Measurements from ENCODE around the gene HNF1B. TPM values are rescaled to one million over a fixed set of nuclear protein-coding genes. Genes with fewer than 3 reads are reported as not detected.

Gene HNF1B
- total and polyA plus RNA-seq, 2 donors (not counting 3 experiments of a cell fraction or from before 2014, with no cell fraction given): not detected

DNA sequence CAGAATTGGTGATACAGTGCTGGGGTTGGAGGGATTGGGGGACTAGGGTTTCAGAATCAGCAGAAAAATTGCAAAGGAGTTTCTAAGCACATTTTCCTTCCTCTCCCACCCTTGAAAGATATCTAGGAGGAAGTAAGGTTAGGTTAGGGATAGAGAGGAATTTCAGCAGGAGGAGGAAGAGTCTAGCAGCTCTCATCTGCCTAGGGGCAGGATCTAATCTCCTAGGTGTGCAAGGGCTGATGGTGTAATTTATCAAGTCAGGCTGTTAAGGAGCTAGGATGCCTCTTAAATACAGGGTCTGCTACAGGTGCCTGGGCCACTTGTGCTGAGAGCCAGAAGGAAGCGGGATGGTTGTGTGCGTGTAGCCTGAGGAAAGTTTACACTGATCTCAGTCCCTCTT is 1.8 kb upstream of the HNF1B start:
- no TSS peak for BruUV-seq (replicated peaks)
- Histone ChIP-seq H3K27ac (ENCODE audit: insufficient read depth, low read depth, low read length) (no peak overlapping the region), H3K36me3 (ENCODE audit: control insufficient read depth in 2 of 2, extremely low read depth in 1 of 2, insufficient read depth in 2 of 2, low read length in 2 of 2) (no peaks in the 10 kb centered on the region), H3K4me2 (ENCODE audit: insufficient read depth, low read length) (no peak overlapping the region), H3K4me1 (ENCODE audit: control insufficient read depth, extremely low read depth, insufficient read depth, low read length) (peaks cover 5% of the 10 kb centered on the region), H2AFZ (ENCODE audit: low read depth, low read length) (no peak overlapping the region), H3K79me2 (ENCODE audit: control insufficient read depth, insufficient read depth, low read length) (no peaks in the 10 kb centered on the region), H3K9me1 (replicated peaks; ENCODE audit: control insufficient read depth, extremely low read depth, insufficient read depth, low read length) (no peaks in the 10 kb centered on the region), H3K9me3 (replicated peaks; ENCODE audit: control insufficient read depth, insufficient read depth, low read length) (no peaks in the 10 kb centered on the region), H3K9ac (replicated peaks; ENCODE audit: extremely low read depth, insufficient read depth, low read length) (no peak overlapping the region), H4K20me1 (replicated peaks; ENCODE audit: control insufficient read depth, extremely low read depth, insufficient read depth, low read length) (no peaks in the 10 kb centered on the region), H3K27me3 (ENCODE audit: control insufficient read depth in 2 of 2, insufficient read depth in 2 of 2, low read length in 2 of 2) (peaks cover 62 to 79% of the 10 kb centered on the region in 2 experiments), H3K4me3 (replicated peaks in 1 of 3; ENCODE audit: insufficient read depth in 1 of 3, low read depth in 1 of 3, low read length in 3 of 3) (no peak overlapping the region)
- intact Hi-C loops (cut with micrococcal nuclease) (no loop called here), dilution Hi-C loops (cut with MboI; ENCODE audit: extremely low pct_ligation_motif_present, low sequenced_read_pairs) (no loop called here)
- ChIA-PET CTCF (interaction anchor here (0.9 to 1.2 kb wide), 2 partner anchors 19 to 24 kb away, joined by 3 to 4 read pairs; no protein-coding TSS in a partner anchor), POLR2A (no interaction called here)
- no peak for TF ChIP-seq MYC (IDR thresholded peaks at IDR 0.05; ENCODE audit: low read depth, low read length)
- TF ChIP-seq POLR2AphosphoS5 (IDR thresholded peaks at IDR 0.05; ENCODE audit: insufficient read depth, low read depth, low read length): no peak
- TF ChIP-seq JUN (IDR thresholded peaks at IDR 0.05; ENCODE audit: borderline replicate concordance, insufficient read depth, insufficient read length, low read depth): no peak
- TF ChIP-seq GATA2 (IDR thresholded peaks at IDR 0.05; ENCODE audit: insufficient read depth, insufficient read length, low read depth, low read length): no peak
- no peak for TF ChIP-seq EZH2 (IDR thresholded peaks at IDR 0.05; ENCODE audit: borderline replicate concordance, low read depth, low read length, severe bottlenecking)
- no peak for TF ChIP-seq POLR2A (IDR thresholded peaks at IDR 0.05; ENCODE audit: low read depth, low read length)
- no peak for TF ChIP-seq CTCF (IDR thresholded peaks at IDR 0.05; ENCODE audit: extremely low read depth in 1 of 2, insufficient read depth in 1 of 2, low read depth in 1 of 2, low read length in 2 of 2)
- TF ChIP-seq, protein P1, sequence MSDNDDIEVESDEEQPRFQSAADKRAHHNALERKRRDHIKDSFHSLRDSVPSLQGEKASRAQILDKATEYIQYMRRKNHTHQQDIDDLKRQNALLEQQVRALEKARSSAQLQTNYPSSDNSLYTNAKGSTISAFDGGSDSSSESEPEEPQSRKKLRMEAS (IDR thresholded peaks at IDR 0.05; ENCODE audit: insufficient read depth, insufficient read length): no peak
- no peak for TF ChIP-seq FOS (IDR thresholded peaks at IDR 0.05; ENCODE audit: borderline replicate concordance, insufficient read depth, low read length)
- DNase-seq (ENCODE audit: low read depth, low spot score): no peak
- FAIRE-seq: no peak

Measured in endothelial cell of umbilical vein (primary cell).